CD4-positive, alpha-beta T cell (primary cell): ENCODE data around the gene KLRF2. TPM values are rescaled to one million over a fixed set of nuclear protein-coding genes. Genes with fewer than 3 reads are reported as not detected.

ENCODE experiments used
- ATAC-seq: fragments of 200-7000 bp; cut with Tn5 transposase; one replicate; pipeline ENCODE4 v1.10.0; 2022; ENCODE audit warnings: mild to moderate bottlenecking; ENCODE audit not compliant: poor library complexity
- CTCF ChIA-PET: fragments of 350-600 bp; sonication (Branson Sonifier 250); formaldehyde crosslinking; loops from one replicate; lab custom pipeline; 2021; ENCODE audit warnings: antibody characterized with exemption, inconsistent platforms; lab: Charles Lee
- POLR2A ChIA-PET: fragments of 350-600 bp; sonication (Branson Sonifier 250); formaldehyde crosslinking; loops from one replicate; lab custom pipeline; 2021; ENCODE audit warnings: antibody characterized with exemption, inconsistent platforms; lab: Charles Lee
- DNase-seq, 14 experiments: peaks; one replicate each; pipeline ENCODE4 v3.0.0-alpha.2; 2013 to 2020; ENCODE audit warnings: mixed read lengths in 2 of 14
- H3K27ac ChIP-seq, 2 donors: one replicate each; pipeline versions ENCODE4 v1.5.1 to v1.7.0; 2013; ENCODE audit warnings: low read length in 2 of 2, low read depth in 1 of 2, mild to moderate bottlenecking in 1 of 2
- H3K27me3 ChIP-seq, 2 experiments: 1 replicate in 1 of 2; 2 replicates in 1 of 2; pipeline versions ENCODE4 v1.6.1 to v1.7.0; 2013; ENCODE audit warnings: low read length in 2 of 2, control low read depth in 1 of 2, mild to moderate bottlenecking in 1 of 2, moderate library complexity in 1 of 2; ENCODE audit not compliant: insufficient read depth in 2 of 2, control insufficient read depth in 1 of 2
- H3K36me3 ChIP-seq: one replicate; pipeline ENCODE4 v1.6.1; 2013; ENCODE audit warnings: low read length, control low read depth; ENCODE audit not compliant: insufficient read depth
- H3K4me1 ChIP-seq: one replicate; pipeline ENCODE4 v1.6.1; 2013; ENCODE audit warnings: low read length, control low read depth; ENCODE audit not compliant: insufficient read depth
- H3K4me3 ChIP-seq: one replicate; pipeline ENCODE4 v1.5.1; 2013; ENCODE audit warnings: mild to moderate bottlenecking, low read length, moderate library complexity
- H3K9me3 ChIP-seq, 2 experiments: 1 replicate in 1 of 2; 2 replicates in 1 of 2; pipeline versions ENCODE4 v1.6.1 to v1.7.0; 2013; ENCODE audit warnings: low read length in 2 of 2, mild to moderate bottlenecking in 2 of 2, control low read depth in 1 of 2, moderate library complexity in 1 of 2; ENCODE audit not compliant: control insufficient read depth in 1 of 2, insufficient read depth in 1 of 2
- H3K27ac Mint-ChIP-seq: one replicate; pipeline ENCODE4 v1.8.0; 2020; ENCODE audit warnings: mixed read lengths
- H3K27me3 Mint-ChIP-seq: one replicate; pipeline ENCODE4 v1.8.0; 2021; ENCODE audit warnings: mixed read lengths
- H3K36me3 Mint-ChIP-seq: one replicate; pipeline ENCODE4 v1.8.0; 2021; ENCODE audit warnings: low read depth, mixed read lengths
- H3K4me1 Mint-ChIP-seq: one replicate; pipeline ENCODE4 v1.8.0; 2021; ENCODE audit warnings: low read depth, mixed read lengths
- H3K4me3 Mint-ChIP-seq: one replicate; pipeline ENCODE4 v1.8.0; 2020; ENCODE audit warnings: mild to moderate bottlenecking, mixed read lengths
- H3K9me3 Mint-ChIP-seq: one replicate; pipeline ENCODE4 v1.8.0; 2020; ENCODE audit warnings: mixed read lengths
- intact Hi-C, 2 experiments: fragments of 100-400 bp; cut with DNase I in 1 of 2; cut with micrococcal nuclease in 1 of 2; formaldehyde crosslinking; loops; one replicate each; pipeline versions ENCODE4 v1.15.1 to v1.9.0; 2023 to 2025; cut with DNase I, micrococcal nuclease
- total RNA-seq, 174 experiments: library from RNA in 2 of 174; stranded (reverse) in 2 of 174; gene quantifications; one replicate each; pipeline ENCODE4 v1.2.3 and lab custom pipeline; 2021 to 2026
- TF ChIP-seq, protein P1 (sequence below): fragments of 200-600 bp; IDR thresholded peaks from one replicate; pipeline ENCODE4 v1.8.0; 2022; ENCODE audit warnings: antibody characterized with exemption, mild to moderate bottlenecking

The KLRF2 gene
- total RNA-seq, 2 experiments from 2014 or later, result not detected

DNA sequence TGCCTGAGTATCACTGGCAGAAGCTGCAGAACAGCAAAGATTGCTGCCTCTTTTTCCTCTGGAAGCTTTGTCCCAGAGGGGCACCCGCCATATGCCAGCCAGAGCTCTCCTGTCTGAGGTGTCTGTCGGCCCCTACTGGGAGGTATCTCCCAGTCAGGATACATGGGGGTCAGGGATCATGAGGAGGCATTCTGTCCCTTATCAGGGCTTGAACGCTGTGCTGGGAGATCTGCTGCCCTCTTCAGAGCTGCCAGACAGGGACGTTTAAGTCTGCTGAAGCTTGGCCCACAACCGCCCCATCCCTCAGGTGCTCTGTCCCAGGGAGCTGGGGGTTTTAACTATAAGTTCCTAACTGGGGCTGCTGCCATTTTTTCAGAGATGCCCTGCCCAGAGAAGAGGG, 32.4 kb upstream of the KLRF2 start:
- H3K27me3 Mint-ChIP-seq, result no peaks in the 10 kb centered on the region
- no peak overlapping the region for H3K27ac Mint-ChIP-seq
- peaks cover 24% of the 10 kb centered on the region for H3K36me3 ChIP-seq
- H3K4me1 Mint-ChIP-seq, result peaks cover 23% of the 10 kb centered on the region
- no peak overlapping the region for H3K4me3 Mint-ChIP-seq
- H3K36me3 Mint-ChIP-seq, result peaks cover 63% of the 10 kb centered on the region
- DNase-seq (no peak), ATAC-seq (no peak)
- intact Hi-C loops, result no loop called here
- H3K27ac ChIP-seq, result no peak overlapping the region
- H3K9me3 Mint-ChIP-seq, result peaks cover 8% of the 10 kb centered on the region
- peaks cover 13 to 14% of the 10 kb centered on the region in 2 experiments for H3K9me3 ChIP-seq
- TF ChIP-seq, protein P1, sequence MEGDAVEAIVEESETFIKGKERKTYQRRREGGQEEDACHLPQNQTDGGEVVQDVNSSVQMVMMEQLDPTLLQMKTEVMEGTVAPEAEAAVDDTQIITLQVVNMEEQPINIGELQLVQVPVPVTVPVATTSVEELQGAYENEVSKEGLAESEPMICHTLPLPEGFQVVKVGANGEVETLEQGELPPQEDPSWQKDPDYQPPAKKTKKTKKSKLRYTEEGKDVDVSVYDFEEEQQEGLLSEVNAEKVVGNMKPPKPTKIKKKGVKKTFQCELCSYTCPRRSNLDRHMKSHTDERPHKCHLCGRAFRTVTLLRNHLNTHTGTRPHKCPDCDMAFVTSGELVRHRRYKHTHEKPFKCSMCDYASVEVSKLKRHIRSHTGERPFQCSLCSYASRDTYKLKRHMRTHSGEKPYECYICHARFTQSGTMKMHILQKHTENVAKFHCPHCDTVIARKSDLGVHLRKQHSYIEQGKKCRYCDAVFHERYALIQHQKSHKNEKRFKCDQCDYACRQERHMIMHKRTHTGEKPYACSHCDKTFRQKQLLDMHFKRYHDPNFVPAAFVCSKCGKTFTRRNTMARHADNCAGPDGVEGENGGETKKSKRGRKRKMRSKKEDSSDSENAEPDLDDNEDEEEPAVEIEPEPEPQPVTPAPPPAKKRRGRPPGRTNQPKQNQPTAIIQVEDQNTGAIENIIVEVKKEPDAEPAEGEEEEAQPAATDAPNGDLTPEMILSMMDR, result no peak
- H3K4me1 ChIP-seq, result no peaks in the 10 kb centered on the region
- ChIA-PET POLR2A (interaction anchor here (1.3 to 1.6 kb wide), 2 partner anchors 18 to 19 kb away, joined by 4 to 5 read pairs; partner anchors contain the start of gene CLEC2B), CTCF (no interaction called here)
- no peak overlapping the region for H3K4me3 ChIP-seq
- no peaks in the 10 kb centered on the region for H3K27me3 ChIP-seq

- ATAC-seq (no peak), DNase-seq (no peak)
- TF ChIP-seq, protein P1, result no peak
- Histone ChIP-seq H3K36me3 (peaks cover 44% of the 10 kb centered on the region), H3K9me3 (peaks cover 13 to 14% of the 10 kb centered on the region in 2 experiments), H3K4me1 (no peaks in the 10 kb centered on the region), H3K27me3 (no peaks in the 10 kb centered on the region), H3K27ac (no peak overlapping the region), H3K4me3 (no peak overlapping the region)
- ChIA-PET CTCF (interaction anchor here (0.7 to 1.5 kb wide), 2 partner anchors 37 to 153 kb away, joined by 3 read pairs; no protein-coding TSS in a partner anchor), POLR2A (interaction anchor here (4.4 kb wide), 1 partner anchor 17 kb away, joined by 26 read pairs; the partner anchor contains the start of gene CLEC2B)
- peak overlapping the region; percentile 53 for H3K27ac Mint-ChIP-seq
- no peak overlapping the region for H3K4me3 Mint-ChIP-seq
- H3K27me3 Mint-ChIP-seq, result no peaks in the 10 kb centered on the region
- H3K36me3 Mint-ChIP-seq, result peaks cover 83% of the 10 kb centered on the region
- intact Hi-C loops, result no loop called here
- H3K9me3 Mint-ChIP-seq, result peaks cover 8% of the 10 kb centered on the region
- H3K4me1 Mint-ChIP-seq, result peaks cover 31% of the 10 kb centered on the region
These were observed 30.2 kb upstream of the KLRF2 start for GRCh38 chr12:9851050-9851449.

DNA sequence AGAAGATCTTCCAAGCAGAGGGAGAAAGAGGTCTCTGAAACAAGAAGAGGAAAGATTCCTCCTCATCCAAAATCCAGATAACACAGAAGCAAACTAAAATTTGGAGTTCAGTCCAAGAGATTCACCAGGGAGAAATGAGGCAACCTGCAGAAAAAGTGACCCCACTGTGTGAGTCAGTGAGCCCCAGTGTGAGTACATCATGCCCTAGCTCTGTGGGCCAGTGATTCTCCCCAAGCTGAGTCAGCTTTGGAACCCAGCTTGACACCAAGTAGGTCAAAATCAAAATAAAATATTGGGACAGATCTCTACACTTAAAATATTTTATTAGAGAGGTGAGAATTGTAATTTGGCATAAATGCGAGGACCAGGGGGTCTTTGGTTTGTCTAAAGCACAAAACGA, 29.4 kb upstream of the KLRF2 start:
- no peak overlapping the region for H3K4me3 Mint-ChIP-seq
- no peak overlapping the region for H3K27ac Mint-ChIP-seq
- H3K9me3 Mint-ChIP-seq, result peaks cover 3% of the 10 kb centered on the region
- H3K4me3 ChIP-seq, result no peak overlapping the region
- peaks cover 38% of the 10 kb centered on the region for H3K4me1 Mint-ChIP-seq
- ChIA-PET POLR2A (interaction anchor here (4.4 kb wide), 1 partner anchor 16 kb away, joined by 26 read pairs; the partner anchor contains the start of gene CLEC2B), CTCF (interaction anchor here (1.5 kb wide), 1 partner anchor 38 kb away, joined by 3 read pairs; no protein-coding TSS in a partner anchor)
- peaks cover 83% of the 10 kb centered on the region for H3K36me3 Mint-ChIP-seq
- no peak for ATAC-seq
- H3K27me3 Mint-ChIP-seq, result no peaks in the 10 kb centered on the region
- TF ChIP-seq, protein P1, result no peak
- peaks cover 10 to 13% of the 10 kb centered on the region in 2 experiments for H3K9me3 ChIP-seq
- no peaks in the 10 kb centered on the region for H3K4me1 ChIP-seq
- no peaks in the 10 kb centered on the region for H3K27me3 ChIP-seq
- intact Hi-C loops, result no loop called here
- DNase-seq, result no peak
- H3K27ac ChIP-seq, result no peak overlapping the region
- H3K36me3 ChIP-seq, result peaks cover 53% of the 10 kb centered on the region
